ENCODE data around the gene PDHB. TPM values are rescaled to one million over a fixed set of nuclear protein-coding genes. Genes with fewer than 3 reads are reported as not detected.

The PDHB gene
- total and polyA plus RNA-seq, 2 of the 13 experiments (the other 11 are each of a cell fraction or from before 2014, with no cell fraction given) = 108 to 153 TPM

DNA sequence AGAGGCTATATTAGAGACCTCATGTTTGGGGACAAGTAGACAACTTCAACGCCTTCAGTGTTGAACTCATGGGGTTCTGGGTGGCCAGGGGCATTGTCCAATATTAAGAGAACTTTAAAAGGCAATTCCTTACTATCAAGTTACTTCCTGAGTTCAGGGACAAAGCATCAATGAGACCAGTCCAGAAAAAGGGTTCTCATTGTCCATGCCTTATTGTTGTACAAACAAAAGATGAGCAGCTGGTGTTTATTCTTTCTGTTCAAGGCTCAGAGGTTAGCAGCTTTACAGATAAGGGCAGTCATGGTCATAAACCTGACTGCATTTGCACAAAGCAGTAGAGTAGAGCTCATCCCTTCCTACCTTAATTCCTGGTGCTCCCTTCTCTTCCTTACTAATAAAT, 18.5 kb upstream of the PDHB start:
- Histone ChIP-seq H3K4me3 (replicated peaks in 1 of 3; ENCODE audit: insufficient read depth in 1 of 3, low read depth in 2 of 3, low read length in 3 of 3) (peak overlapping the region in 1 of 3 experiments; percentile 2; a peak in 1 of 6 replicates), H3K27me3 (ENCODE audit: control insufficient read depth in 1 of 2, insufficient read depth in 2 of 2, low read length in 2 of 2) (no peaks in the 10 kb centered on the region), H3K9me3 (ENCODE audit: low read length) (peaks cover 32% of the 10 kb centered on the region), H3K36me3 (replicated peaks in 1 of 2; ENCODE audit: control insufficient read depth in 1 of 2, insufficient read depth in 2 of 2, low read length in 2 of 2) (no peaks in the 10 kb centered on the region), H3K9ac (ENCODE audit: insufficient read depth, low read depth, low read length) (0 out of 2 replicates have a peak overlapping the region, but pooled peaks have one; percentile 7), H3K4me2 (ENCODE audit: low read depth, low read length) (peak overlapping the region; percentile 64), H3K27ac (ENCODE audit: extremely low read length, insufficient read depth, low read length) (peak overlapping the region; percentile 83), H2AFZ (ENCODE audit: low read length) (no peak overlapping the region), H4K20me1 (ENCODE audit: insufficient read depth, low read length) (no peaks in the 10 kb centered on the region), H3K4me1 (ENCODE audit: insufficient read depth, low read length) (peaks cover 34% of the 10 kb centered on the region), H3K79me2 (ENCODE audit: insufficient read depth, low read length) (no peaks in the 10 kb centered on the region)
- peak; percentile 99 for ATAC-seq
- ChIA-PET CTCF (ENCODE audit: low intra/inter-chr PET ratio, low total read pairs) (no interaction called here), POLR2A (interaction anchor here (0.6 to 2.0 kb wide), 12 partner anchors 10 to 84 kb away, joined by 3 to 13 read pairs (median 4); partner anchors contain the start of genes KCTD6 and PDHB)
- peak; percentile 95 for DNase-seq (ENCODE audit: low spot score)
- no TSS peak for BruUV-seq (replicated peaks)
- in situ Hi-C loops (cut with HindIII; ENCODE audit: extremely low pct_ligation_motif_present, low pct_unique_long_range_greater_than_20kb) (no loop called here), intact Hi-C loops (cut with micrococcal nuclease; ENCODE audit: unreplicated experiment) (loop anchor here (1.0 kb wide), 1 partner anchor 11 kb away; no protein-coding TSS in a partner anchor)
- FAIRE-seq = peak; percentile 30
- 0% methylated on average over 1 of the region's 1 CpG for WGBS (ENCODE audit: low lambda C conversion rate)
- TF ChIP-seq PHF20 (CRISPR knock-in tag; IDR thresholded peaks at IDR 0.05) (no peak), ZNF614 (CRISPR knock-in tag; IDR thresholded peaks at IDR 0.05; ENCODE audit: borderline replicate concordance) (peak; percentile 82), ZNF296 (CRISPR knock-in tag; conservative IDR thresholded peaks at IDR 0.05) (no peak), HDAC2 (CRISPR knock-in tag; IDR thresholded peaks at IDR 0.05) (peak; percentile 93), KDM1A (CRISPR knock-in tag; IDR thresholded peaks at IDR 0.05) (peak; percentile 34; the same call in 1 of the 2 replicates), CHD2 (IDR thresholded peaks at IDR 0.05; ENCODE audit: low read depth, low read length) (no peak), TBX3 (IDR thresholded peaks at IDR 0.05; ENCODE audit: borderline replicate concordance) (peak; percentile 84)
- TF ChIP-seq, protein P1, sequence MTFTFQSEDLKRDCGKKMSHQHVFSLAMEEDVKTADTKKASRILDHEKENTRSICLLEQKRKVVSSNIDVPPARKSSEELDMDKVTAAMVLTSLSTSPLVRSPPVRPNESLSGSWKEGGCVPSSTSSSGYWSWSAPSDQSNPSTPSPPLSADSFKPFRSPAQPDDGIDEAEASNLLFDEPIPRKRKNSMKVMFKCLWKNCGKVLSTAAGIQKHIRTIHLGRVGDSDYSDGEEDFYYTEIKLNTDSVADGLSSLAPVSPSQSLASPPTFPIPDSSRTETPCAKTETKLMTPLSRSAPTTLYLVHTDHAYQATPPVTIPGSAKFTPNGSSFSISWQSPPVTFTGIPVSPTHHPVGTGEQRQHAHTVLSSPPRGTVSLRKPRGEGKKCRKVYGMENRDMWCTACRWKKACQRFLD (CRISPR knock-in tag; IDR thresholded peaks at IDR 0.05; ENCODE audit: borderline replicate concordance) = no peak
- TF ChIP-seq, protein P2, sequence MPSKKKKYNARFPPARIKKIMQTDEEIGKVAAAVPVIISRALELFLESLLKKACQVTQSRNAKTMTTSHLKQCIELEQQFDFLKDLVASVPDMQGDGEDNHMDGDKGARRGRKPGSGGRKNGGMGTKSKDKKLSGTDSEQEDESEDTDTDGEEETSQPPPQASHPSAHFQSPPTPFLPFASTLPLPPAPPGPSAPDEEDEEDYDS (CRISPR knock-in tag; IDR thresholded peaks at IDR 0.05) = peak; percentile 30; the same call in 1 of the 2 replicates
- TF ChIP-seq, protein P3, sequence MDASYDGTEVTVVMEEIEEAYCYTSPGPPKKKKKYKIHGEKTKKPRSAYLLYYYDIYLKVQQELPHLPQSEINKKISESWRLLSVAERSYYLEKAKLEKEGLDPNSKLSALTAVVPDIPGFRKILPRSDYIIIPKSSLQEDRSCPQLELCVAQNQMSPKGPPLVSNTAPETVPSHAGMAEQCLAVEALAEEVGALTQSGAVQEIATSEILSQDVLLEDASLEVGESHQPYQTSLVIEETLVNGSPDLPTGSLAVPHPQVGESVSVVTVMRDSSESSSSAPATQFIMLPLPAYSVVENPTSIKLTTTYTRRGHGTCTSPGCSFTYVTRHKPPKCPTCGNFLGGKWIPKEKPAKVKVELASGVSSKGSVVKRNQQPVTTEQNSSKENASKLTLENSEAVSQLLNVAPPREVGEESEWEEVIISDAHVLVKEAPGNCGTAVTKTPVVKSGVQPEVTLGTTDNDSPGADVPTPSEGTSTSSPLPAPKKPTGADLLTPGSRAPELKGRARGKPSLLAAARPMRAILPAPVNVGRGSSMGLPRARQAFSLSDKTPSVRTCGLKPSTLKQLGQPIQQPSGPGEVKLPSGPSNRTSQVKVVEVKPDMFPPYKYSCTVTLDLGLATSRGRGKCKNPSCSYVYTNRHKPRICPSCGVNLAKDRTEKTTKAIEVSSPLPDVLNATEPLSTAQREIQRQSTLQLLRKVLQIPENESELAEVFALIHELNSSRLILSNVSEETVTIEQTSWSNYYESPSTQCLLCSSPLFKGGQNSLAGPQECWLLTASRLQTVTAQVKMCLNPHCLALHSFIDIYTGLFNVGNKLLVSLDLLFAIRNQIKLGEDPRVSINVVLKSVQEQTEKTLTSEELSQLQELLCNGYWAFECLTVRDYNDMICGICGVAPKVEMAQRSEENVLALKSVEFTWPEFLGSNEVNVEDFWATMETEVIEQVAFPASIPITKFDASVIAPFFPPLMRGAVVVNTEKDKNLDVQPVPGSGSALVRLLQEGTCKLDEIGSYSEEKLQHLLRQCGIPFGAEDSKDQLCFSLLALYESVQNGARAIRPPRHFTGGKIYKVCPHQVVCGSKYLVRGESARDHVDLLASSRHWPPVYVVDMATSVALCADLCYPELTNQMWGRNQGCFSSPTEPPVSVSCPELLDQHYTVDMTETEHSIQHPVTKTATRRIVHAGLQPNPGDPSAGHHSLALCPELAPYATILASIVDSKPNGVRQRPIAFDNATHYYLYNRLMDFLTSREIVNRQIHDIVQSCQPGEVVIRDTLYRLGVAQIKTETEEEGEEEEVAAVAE (CRISPR knock-in tag; IDR thresholded peaks at IDR 0.05; ENCODE audit: borderline replicate concordance) = no peak
- TF ChIP-seq, protein P4, sequence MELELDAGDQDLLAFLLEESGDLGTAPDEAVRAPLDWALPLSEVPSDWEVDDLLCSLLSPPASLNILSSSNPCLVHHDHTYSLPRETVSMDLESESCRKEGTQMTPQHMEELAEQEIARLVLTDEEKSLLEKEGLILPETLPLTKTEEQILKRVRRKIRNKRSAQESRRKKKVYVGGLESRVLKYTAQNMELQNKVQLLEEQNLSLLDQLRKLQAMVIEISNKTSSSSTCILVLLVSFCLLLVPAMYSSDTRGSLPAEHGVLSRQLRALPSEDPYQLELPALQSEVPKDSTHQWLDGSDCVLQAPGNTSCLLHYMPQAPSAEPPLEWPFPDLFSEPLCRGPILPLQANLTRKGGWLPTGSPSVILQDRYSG (CRISPR knock-in tag; IDR thresholded peaks at IDR 0.05) = no peak

Data from HepG2 (cell line).